Body of pancreas (tissue), 4 donors: ENCODE results near the gene NOTUM. TPM values are rescaled to one million over a fixed set of nuclear protein-coding genes. Genes with fewer than 3 reads are reported as not detected.

Experiments
- ATAC-seq: fragments of 150-250 bp; one replicate; pipeline ENCODE4 v1.9.1; 2016
- DNase-seq, 4 donors: peaks; one replicate each; pipeline ENCODE4 v3.0.0-alpha.2; 2019
- H3K27ac ChIP-seq, 4 donors: fragments of 200-600 bp; sonication (generic); 1 replicate in 3 of 4; 2 replicates in 1 of 4; pipeline versions ENCODE4 v1.5.1 to v1.6.1; 2016 to 2019; ENCODE audit warnings: mild to moderate bottlenecking in 1 of 4, mixed read lengths in 1 of 4, moderate library complexity in 1 of 4
- H3K27me3 ChIP-seq, 2 donors: fragments of 200-600 bp; sonication (generic); one replicate each; pipeline ENCODE4 v1.6.0; 2016; ENCODE audit warnings: mild to moderate bottlenecking in 1 of 2
- H3K36me3 ChIP-seq, 2 donors: fragments of 200-600 bp; sonication (generic); replicated peaks in 1 of 2; 2 replicates each; pipeline ENCODE4 v1.5.1; 2016; ENCODE audit warnings: low read depth in 2 of 2; ENCODE audit not compliant: insufficient read depth in 1 of 2
- H3K4me1 ChIP-seq: fragments of 200-600 bp; sonication (generic); one replicate; pipeline ENCODE4 v1.6.0; 2016
- H3K4me3 ChIP-seq, 2 donors: fragments of 200-600 bp; sonication (generic); 1 replicate in 1 of 2; 2 replicates in 1 of 2; pipeline ENCODE4 v1.5.1; 2016 to 2019
- H3K9me3 ChIP-seq, 3 donors: fragments of 200-600 bp; sonication (generic); 1 replicate in 2 of 3; 2 replicates in 1 of 3; pipeline ENCODE4 v1.5.1; 2016
- CTCF ChIP-seq, 7 experiments: fragments of 450-650 bp in 4 of 7; fragments of 200-600 bp in 3 of 7; sonication (generic) in 3 of 7; IDR thresholded peaks; one replicate each; pipeline ENCODE4 v1.5.1; 2016 to 2019; ENCODE audit warnings: antibody characterized with exemption in 7 of 7
- POLR2A ChIP-seq, 3 donors: fragments of 450-650 bp; IDR thresholded peaks; one replicate each; pipeline ENCODE4 v1.6.1; 2016; ENCODE audit warnings: antibody characterized with exemption in 3 of 3, mild to moderate bottlenecking in 2 of 3
- WGBS, 2 donors: methylation state at CpG; one replicate each; pipeline ENCODE4 v1.1.5; 2017; 5-methylcytosine and 5-hydroxymethylcytosine counted together
- intact Hi-C: fragments of 100-400 bp; cut with DNase I; formaldehyde crosslinking; loops from one replicate; pipeline ENCODE4 v1.15.1; 2023
- total RNA-seq, 2 donors: library from RNA; depleted of rRNA; stranded (reverse); fragments of >200 nt; gene quantifications; one replicate each; pipeline ENCODE4 v1.1.0, GENCODE V29; 2016

NOTUM gene
- total RNA-seq, 2 donors from 2014 or later = 0.33 TPM; not detected in 1

- DNase-seq (peak in 1 of 4 donors; percentile 12), ATAC-seq (no peak)
- Histone ChIP-seq H3K9me3 (no peaks in the 10 kb centered on the region), H3K4me1 (no peaks in the 10 kb centered on the region), H3K36me3 (no peaks in the 10 kb centered on the region), H3K27me3 (no peaks in the 10 kb centered on the region), H3K27ac (no peak overlapping the region), H3K4me3 (no peak overlapping the region)
- no peak for TF ChIP-seq CTCF (IDR thresholded peaks at IDR 0.05)
- no peak for TF ChIP-seq POLR2A (IDR thresholded peaks at IDR 0.05)
- intact Hi-C loops = no loop called here
- 76 to 84% methylated on average over 13 of the region's 17 CpGs for WGBS, 2 donors
Observed at GRCh38 chr17:81948635-81949378, 12.2 kb downstream of the NOTUM start.

- Histone ChIP-seq H3K4me1 (no peaks in the 10 kb centered on the region), H3K27me3 (no peaks in the 10 kb centered on the region), H3K4me3 (no peak within 1 kb of the TSS), H3K36me3 (no peaks in the 10 kb centered on the region), H3K27ac (no peak within 1 kb of the TSS), H3K9me3 (no peaks in the 10 kb centered on the region)
- no peak for ATAC-seq
- WGBS, 2 donors = 72 to 75% methylated on average over 6 to 13 of the region's 13 CpGs
- intact Hi-C loops = no loop called here
- TF ChIP-seq POLR2A (IDR thresholded peaks at IDR 0.05) (no peak), CTCF (IDR thresholded peaks at IDR 0.05) (no peak)
- no peak for DNase-seq
Observed at GRCh38 chr17:81947189-81947588, 13.8 kb downstream of the NOTUM start, which contains the start of gene MYADML2. MYADML2 (minus strand) TSS chr17:81947233; CDS start chr17:81941741, 5,492 bp downstream.

- Histone ChIP-seq H3K36me3 (no peaks in the 10 kb centered on the region), H3K27me3 (no peaks in the 10 kb centered on the region), H3K27ac (no peak overlapping the region), H3K4me1 (no peaks in the 10 kb centered on the region), H3K9me3 (no peaks in the 10 kb centered on the region), H3K4me3 (no peak overlapping the region)
- WGBS, 2 donors = 78 to 86% methylated on average over 9 of the region's 9 CpGs
- DNase-seq (no peak), ATAC-seq (no peak)
- intact Hi-C loops = no loop called here
- TF ChIP-seq POLR2A (IDR thresholded peaks at IDR 0.05) = no peak
- TF ChIP-seq CTCF (IDR thresholded peaks at IDR 0.05) = no peak
Observed at GRCh38 chr17:81944858-81945257, 16.1 kb downstream of the NOTUM start.

- intact Hi-C loops = no loop called here
- no peaks in the 10 kb centered on the region for H3K36me3 ChIP-seq
- no peak overlapping the region for H3K27ac ChIP-seq
- no peak overlapping the region for H3K4me3 ChIP-seq
- 59 to 71% methylated on average over 11 of the region's 12 CpGs for WGBS, 2 donors
- no peak for ATAC-seq
- peaks cover 8% of the 10 kb centered on the region for H3K4me1 ChIP-seq
- no peak for TF ChIP-seq CTCF (IDR thresholded peaks at IDR 0.05)
- TF ChIP-seq POLR2A (IDR thresholded peaks at IDR 0.05) = no peak
- no peaks in the 10 kb centered on the region for H3K27me3 ChIP-seq
- no peak for DNase-seq
- no peaks in the 10 kb centered on the region for H3K9me3 ChIP-seq
Observed at GRCh38 chr17:81942167-81942553, 18.8 kb downstream of the NOTUM start.
